ENCODE data around the gene MGAT5. TPM values are rescaled to one million over a fixed set of nuclear protein-coding genes. Genes with fewer than 3 reads are reported as not detected.

Gene MGAT5
- total RNA-seq, 4 donors from 2014 or later: 32.4 to 65.9 (median 46.6) TPM

GRCh38 chr2:134314681-134315368 is 61.0 kb downstream of the MGAT5 start:
- Histone ChIP-seq H3K9me3 (no peaks in the 10 kb centered on the region), H3K27ac (no peak overlapping the region), H3K4me1 (peaks cover 0 to 28% (median 0%) of the 10 kb centered on the region in 3 donors), H3K4me3 (no peak overlapping the region), H3K27me3 (no peaks in the 10 kb centered on the region), H3K36me3 (peaks cover 0 to 15% of the 10 kb centered on the region in 2 donors)
- TF ChIP-seq POLR2AphosphoS5 (IDR thresholded peaks at IDR 0.05): no peak
- TF ChIP-seq EP300 (IDR thresholded peaks at IDR 0.05): no peak
- no peak for TF ChIP-seq POLR2A (IDR thresholded peaks at IDR 0.05)
- TF ChIP-seq, protein P1, sequence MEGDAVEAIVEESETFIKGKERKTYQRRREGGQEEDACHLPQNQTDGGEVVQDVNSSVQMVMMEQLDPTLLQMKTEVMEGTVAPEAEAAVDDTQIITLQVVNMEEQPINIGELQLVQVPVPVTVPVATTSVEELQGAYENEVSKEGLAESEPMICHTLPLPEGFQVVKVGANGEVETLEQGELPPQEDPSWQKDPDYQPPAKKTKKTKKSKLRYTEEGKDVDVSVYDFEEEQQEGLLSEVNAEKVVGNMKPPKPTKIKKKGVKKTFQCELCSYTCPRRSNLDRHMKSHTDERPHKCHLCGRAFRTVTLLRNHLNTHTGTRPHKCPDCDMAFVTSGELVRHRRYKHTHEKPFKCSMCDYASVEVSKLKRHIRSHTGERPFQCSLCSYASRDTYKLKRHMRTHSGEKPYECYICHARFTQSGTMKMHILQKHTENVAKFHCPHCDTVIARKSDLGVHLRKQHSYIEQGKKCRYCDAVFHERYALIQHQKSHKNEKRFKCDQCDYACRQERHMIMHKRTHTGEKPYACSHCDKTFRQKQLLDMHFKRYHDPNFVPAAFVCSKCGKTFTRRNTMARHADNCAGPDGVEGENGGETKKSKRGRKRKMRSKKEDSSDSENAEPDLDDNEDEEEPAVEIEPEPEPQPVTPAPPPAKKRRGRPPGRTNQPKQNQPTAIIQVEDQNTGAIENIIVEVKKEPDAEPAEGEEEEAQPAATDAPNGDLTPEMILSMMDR (IDR thresholded peaks at IDR 0.05): no peak
- whole genome bisulfite sequencing, 2 donors (ENCODE audit: low coverage in 1 of 2): 23 to 80% methylated on average over 3 to 5 of the region's 5 CpGs
- no peak for ATAC-seq

DNA sequence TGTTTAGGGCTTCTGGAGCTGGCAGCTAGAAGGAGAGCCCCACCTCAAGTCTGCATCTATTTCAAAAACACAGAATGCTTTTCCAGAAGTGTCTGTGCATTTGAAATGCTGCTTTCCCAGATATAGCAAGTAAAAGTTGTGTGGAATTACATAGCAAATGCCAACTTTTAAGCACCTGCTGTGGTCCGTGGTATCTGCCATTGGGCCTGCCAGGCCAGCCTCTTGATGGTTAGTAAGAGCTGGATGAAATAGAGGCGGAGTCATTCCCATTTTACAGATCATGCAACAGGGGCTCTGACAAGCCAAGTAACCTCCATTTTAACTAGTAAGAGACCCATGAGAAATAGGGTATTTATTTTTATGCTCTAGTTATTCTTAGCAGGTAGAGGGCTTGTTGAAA is 61.6 kb downstream of the MGAT5 start:
- ATAC-seq: no peak
- H3K36me3 ChIP-seq: peaks cover 0 to 17% of the 10 kb centered on the region in 2 donors
- peaks cover 0 to 28% (median 0%) of the 10 kb centered on the region in 3 donors for H3K4me1 ChIP-seq
- no peaks in the 10 kb centered on the region for H3K27me3 ChIP-seq
- no peaks in the 10 kb centered on the region for H3K9me3 ChIP-seq
- WGBS, 2 donors (ENCODE audit: low coverage in 1 of 2): 100% methylated on average over 2 of the region's 2 CpGs
- no peak overlapping the region for H3K4me3 ChIP-seq
- no peak for TF ChIP-seq POLR2AphosphoS5 (IDR thresholded peaks at IDR 0.05)
- no peak for TF ChIP-seq EP300 (IDR thresholded peaks at IDR 0.05)
- TF ChIP-seq, protein P1 (IDR thresholded peaks at IDR 0.05): no peak
- TF ChIP-seq POLR2A (IDR thresholded peaks at IDR 0.05): no peak
- H3K27ac ChIP-seq: no peak overlapping the region

DNA sequence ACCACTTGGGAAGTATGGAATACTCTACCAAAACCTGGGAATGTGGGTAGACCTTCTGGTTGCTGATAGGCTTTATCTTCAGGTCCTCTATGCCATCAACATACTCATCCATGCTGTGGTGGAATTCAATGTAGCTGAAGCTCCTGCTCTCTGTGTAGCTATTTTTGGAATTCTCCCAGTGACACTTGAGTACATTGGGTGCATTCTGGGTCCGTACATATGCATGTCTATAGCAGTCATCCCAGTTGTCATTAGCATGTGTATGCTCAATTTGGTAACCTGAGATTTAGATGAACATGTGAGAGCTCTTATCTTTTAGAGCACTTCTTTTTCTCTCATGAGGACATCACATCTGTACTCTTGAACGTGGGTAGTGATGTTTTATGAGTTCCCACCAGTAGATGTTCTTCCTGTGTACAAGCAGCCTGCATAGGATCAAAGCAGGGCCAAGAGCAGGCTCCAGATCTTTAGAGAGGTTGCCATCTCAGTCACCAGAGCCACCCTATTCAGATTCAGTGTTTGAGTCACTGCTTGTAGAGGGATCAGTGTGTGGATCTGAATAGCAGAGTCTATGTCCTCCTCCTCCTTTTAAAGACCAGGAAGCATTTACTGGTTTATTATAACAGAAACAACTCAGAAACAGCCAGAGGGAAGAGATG is 65.9 kb downstream of the MGAT5 start:
- TF ChIP-seq POLR2A (IDR thresholded peaks at IDR 0.05): no peak
- TF ChIP-seq, protein P1 (IDR thresholded peaks at IDR 0.05): no peak
- no peak for TF ChIP-seq EP300 (IDR thresholded peaks at IDR 0.05)
- TF ChIP-seq POLR2AphosphoS5 (IDR thresholded peaks at IDR 0.05): no peak
- Histone ChIP-seq H3K4me1 (peaks cover 0 to 22% (median 0%) of the 10 kb centered on the region in 3 donors), H3K27ac (no peak overlapping the region), H3K36me3 (peaks cover 0 to 28% of the 10 kb centered on the region in 2 donors), H3K27me3 (no peaks in the 10 kb centered on the region), H3K9me3 (no peaks in the 10 kb centered on the region), H3K4me3 (no peak overlapping the region)
- WGBS, 2 donors (ENCODE audit: low coverage in 1 of 2): 58 to 85% methylated on average over 2 of the region's 2 CpGs
- ATAC-seq: no peak

- H3K36me3 ChIP-seq: peaks cover 0 to 28% of the 10 kb centered on the region in 2 donors
- WGBS, 2 donors (ENCODE audit: low coverage in 1 of 2): 87 to 90% methylated on average over 2 to 3 of the region's 3 CpGs
- no peaks in the 10 kb centered on the region for H3K9me3 ChIP-seq
- H3K27ac ChIP-seq: no peak overlapping the region
- TF ChIP-seq POLR2AphosphoS5 (IDR thresholded peaks at IDR 0.05) (no peak), POLR2A (IDR thresholded peaks at IDR 0.05) (no peak), EP300 (IDR thresholded peaks at IDR 0.05) (no peak)
- TF ChIP-seq, protein P1 (IDR thresholded peaks at IDR 0.05): no peak
- peaks cover 2 to 25% (median 5%) of the 10 kb centered on the region in 3 donors for H3K4me1 ChIP-seq
- no peak for ATAC-seq
- no peak overlapping the region for H3K4me3 ChIP-seq
- H3K27me3 ChIP-seq: no peaks in the 10 kb centered on the region
Measured at GRCh38 chr2:134320930-134321329, 67.1 kb downstream of the MGAT5 start.
